ENCODE results near the gene DDC. TPM values are rescaled to one million over a fixed set of nuclear protein-coding genes. Genes with fewer than 3 reads are reported as not detected.

DDC gene
- total and polyA plus RNA-seq, 2 donors (not counting 1 experiment from before 2014, with no cell fraction given): not detected

GRCh38 chr7:50608196-50608906 is 43.1 kb upstream of the DDC start:
- Histone ChIP-seq H3K9ac (ENCODE audit: low read length) (no peak overlapping the region), H3K27me3 (replicated peaks in 1 of 4; ENCODE audit: control extremely low read depth in 1 of 4, control insufficient read depth in 3 of 4, insufficient read depth in 4 of 4, low read length in 3 of 4) (no peaks in the 10 kb centered on the region), H3K79me2 (ENCODE audit: control insufficient read depth, insufficient read depth, low read length) (no peaks in the 10 kb centered on the region), H3K4me1 (ENCODE audit: control insufficient read depth in 2 of 2, insufficient read depth in 2 of 2, low read length in 2 of 2) (no peaks in the 10 kb centered on the region), H4K20me1 (ENCODE audit: control insufficient read depth, insufficient read depth, low read length, poor library complexity, severe bottlenecking) (no peaks in the 10 kb centered on the region), H2AFZ (ENCODE audit: insufficient read depth, low read depth, low read length, poor library complexity, severe bottlenecking) (no peak overlapping the region), H3K4me2 (replicated peaks; ENCODE audit: low read depth, low read length, poor library complexity, severe bottlenecking) (no peak overlapping the region), H3K27ac (ENCODE audit: low read length in 2 of 2) (no peak overlapping the region), H3K4me3 (ENCODE audit: control extremely low read depth in 1 of 5, extremely low read depth in 1 of 5, insufficient read depth in 1 of 5, low read depth in 2 of 5, low read length in 4 of 5) (no peak overlapping the region), H3K36me3 (replicated peaks in 1 of 2; ENCODE audit: control extremely low read depth in 1 of 2, control insufficient read depth in 1 of 2, extremely low read depth in 1 of 2, insufficient read depth in 2 of 2, low read length in 1 of 2) (no peaks in the 10 kb centered on the region), H3K9me3 (ENCODE audit: control extremely low read depth in 1 of 3, control insufficient read depth in 2 of 3, insufficient read depth in 1 of 3, low read length in 2 of 3) (no peaks in the 10 kb centered on the region)
- peaks cover 11% of the 10 kb centered on the region for H3K27me3 Mint-ChIP-seq
- ChIA-PET CTCF (interaction anchor here (1.2 kb wide), 1 partner anchor 140 kb away, joined by 3 read pairs; no protein-coding TSS in a partner anchor), POLR2A (no interaction called here)
- DNase-seq (no peak), ATAC-seq (ENCODE audit: low read depth) (no peak)
- H3K4me1 Mint-ChIP-seq: no peaks in the 10 kb centered on the region
- intact Hi-C loops (cut with micrococcal nuclease): no loop called here
- no peaks in the 10 kb centered on the region for H3K9me3 Mint-ChIP-seq (ENCODE audit: insufficient read depth)
- 95% methylated on average over 5 of the region's 9 CpGs for WGBS (ENCODE audit: insufficient coverage)
- no peak overlapping the region for H3K27ac Mint-ChIP-seq
- H3K4me3 Mint-ChIP-seq: no peak overlapping the region
- TF ChIP-seq EZH2 (IDR thresholded peaks at IDR 0.05; ENCODE audit: borderline replicate concordance, insufficient read depth, low read depth, low read length, poor library complexity, severe bottlenecking) (no peak), CTCF (IDR thresholded peaks at IDR 0.05) (no peak)

- Histone ChIP-seq H3K36me3 (replicated peaks in 1 of 2; ENCODE audit: control extremely low read depth in 1 of 2, control insufficient read depth in 1 of 2, extremely low read depth in 1 of 2, insufficient read depth in 2 of 2, low read length in 1 of 2) (no peaks in the 10 kb centered on the region), H3K9ac (ENCODE audit: low read length) (no peak overlapping the region), H3K27ac (ENCODE audit: low read length in 2 of 2) (no peak overlapping the region), H3K4me2 (replicated peaks; ENCODE audit: low read depth, low read length, poor library complexity, severe bottlenecking) (no peak overlapping the region), H3K27me3 (replicated peaks in 1 of 4; ENCODE audit: control extremely low read depth in 1 of 4, control insufficient read depth in 3 of 4, insufficient read depth in 4 of 4, low read length in 3 of 4) (no peaks in the 10 kb centered on the region), H4K20me1 (ENCODE audit: control insufficient read depth, insufficient read depth, low read length, poor library complexity, severe bottlenecking) (no peaks in the 10 kb centered on the region), H3K79me2 (ENCODE audit: control insufficient read depth, insufficient read depth, low read length) (no peaks in the 10 kb centered on the region), H3K9me3 (ENCODE audit: control extremely low read depth in 1 of 3, control insufficient read depth in 2 of 3, insufficient read depth in 1 of 3, low read length in 2 of 3) (no peaks in the 10 kb centered on the region), H3K4me1 (ENCODE audit: control insufficient read depth in 2 of 2, insufficient read depth in 2 of 2, low read length in 2 of 2) (no peaks in the 10 kb centered on the region), H3K4me3 (ENCODE audit: control extremely low read depth in 1 of 5, extremely low read depth in 1 of 5, insufficient read depth in 1 of 5, low read depth in 2 of 5, low read length in 4 of 5) (no peak overlapping the region), H2AFZ (ENCODE audit: insufficient read depth, low read depth, low read length, poor library complexity, severe bottlenecking) (no peak overlapping the region)
- no peaks in the 10 kb centered on the region for H3K9me3 Mint-ChIP-seq (ENCODE audit: insufficient read depth)
- CTCF ChIA-PET: interaction anchor here (0.9 kb wide), 1 partner anchor 26 kb away, joined by 3 read pairs; no protein-coding TSS in a partner anchor
- ATAC-seq (ENCODE audit: low read depth): no peak
- peaks cover 7% of the 10 kb centered on the region for H3K27me3 Mint-ChIP-seq
- no peak for TF ChIP-seq EZH2 (IDR thresholded peaks at IDR 0.05; ENCODE audit: borderline replicate concordance, insufficient read depth, low read depth, low read length, poor library complexity, severe bottlenecking)
- TF ChIP-seq CTCF (IDR thresholded peaks at IDR 0.05): no peak
- H3K4me1 Mint-ChIP-seq: no peaks in the 10 kb centered on the region
- DNase-seq: no peak
- no peak overlapping the region for H3K27ac Mint-ChIP-seq
- WGBS (ENCODE audit: insufficient coverage): 91% methylated on average over 6 of the region's 6 CpGs
- no peak overlapping the region for H3K4me3 Mint-ChIP-seq
- POLR2A ChIA-PET: no interaction called here
- intact Hi-C loops (cut with micrococcal nuclease): no loop called here
Observed at GRCh38 chr7:50607524-50608125, 42.4 kb upstream of the DDC start.
